GM19397 (cell line): Measurements from ENCODE around the gene GJB5.

Source experiments
- ATAC-seq: cut with Tn5 transposase; IDR thresholded peaks from one replicate; pipeline ENCODE4 v1.9.1; 2021; ENCODE audit warnings: mild to moderate bottlenecking, moderate library complexity; ENCODE audit not compliant: unreplicated experiment

GJB5 gene

GRCh38 chr1:34744851-34745250 lies 10.0 kb upstream of the GJB5 start:
- ATAC-seq = no peak

- no peak for ATAC-seq
Observed at GRCh38 chr1:34745666-34746065, 9.2 kb upstream of the GJB5 start.

GRCh38 chr1:34746101-34746500 lies 8.7 kb upstream of the GJB5 start:
- no peak for ATAC-seq

- no peak for ATAC-seq
Observed at GRCh38 chr1:34746785-34747637, 7.8 kb upstream of the GJB5 start.

- no peak for ATAC-seq
Observed at GRCh38 chr1:34747638-34747941, 7.3 kb upstream of the GJB5 start.

GRCh38 chr1:34749992-34750391 lies 4.9 kb upstream of the GJB5 start:
- ATAC-seq = no peak

GRCh38 chr1:34750610-34751009 lies 4.2 kb upstream of the GJB5 start:
- ATAC-seq = no peak

GRCh38 chr1:34753163-34753562 lies 1.7 kb upstream of the GJB5 start:
- ATAC-seq = no peak

GRCh38 chr1:34755961-34756360 lies 1.1 kb downstream of the GJB5 start:
- ATAC-seq = no peak

GRCh38 chr1:34757386-34757785 lies 2.5 kb downstream of the GJB5 start:
- no peak for ATAC-seq

GRCh38 chr1:34758751-34759150 lies 3.9 kb downstream of the GJB5 start:
- ATAC-seq = no peak

- ATAC-seq = no peak
Observed at GRCh38 chr1:34759503-34760357, 4.9 kb downstream of the GJB5 start, which contains the start of gene GJB4. Gene GJB4 (plus strand): TSS chr1:34759740. CDS start chr1:34761255, 1,515 bp downstream.

GRCh38 chr1:34761176-34761761 lies 6.4 kb downstream of the GJB5 start:
- ATAC-seq = no peak

GRCh38 chr1:34761776-34762307 lies 7.0 kb downstream of the GJB5 start:
- no peak for ATAC-seq

GRCh38 chr1:34762474-34763141 lies 7.8 kb downstream of the GJB5 start:
- ATAC-seq = no peak

GRCh38 chr1:34763142-34763781 lies 8.4 kb downstream of the GJB5 start:
- no peak for ATAC-seq

GRCh38 chr1:34768856-34769255 lies 14.0 kb downstream of the GJB5 start:
- no peak for ATAC-seq

GRCh38 chr1:34770891-34771504 lies 16.2 kb downstream of the GJB5 start:
- no peak for ATAC-seq

GRCh38 chr1:34771573-34772371 lies 16.9 kb downstream of the GJB5 start:
- ATAC-seq = no peak
